Neural cell (in vitro differentiated cells): ENCODE results near the gene POT1. TPM values are rescaled to one million over a fixed set of nuclear protein-coding genes. Genes with fewer than 3 reads are reported as not detected.

Source experiments
- H2AFZ ChIP-seq: fragments of 200-600, 300-800 bp; sonication (generic), shearing (Covaris generic); 2 replicates; pipeline ENCODE4 v1.6.0; 2014; ENCODE audit warnings: low read depth, mild to moderate bottlenecking, antibody characterized with exemption, low read length, moderate library complexity
- H3F3A ChIP-seq: fragments of 200-600 bp; shearing (Covaris generic); 2 replicates; pipeline ENCODE4 v1.6.1; 2016; ENCODE audit warnings: mild to moderate bottlenecking, moderate library complexity, mixed read lengths, antibody characterized with exemption, low read length; ENCODE audit not compliant: insufficient read depth, poor library complexity, severe bottlenecking
- H3K27ac ChIP-seq: fragments of 200-600, 300-800 bp; sonication (generic), shearing (Covaris generic); 2 replicates; pipeline ENCODE4 v1.5.1; 2014; ENCODE audit warnings: mild to moderate bottlenecking, low read length, moderate library complexity
- H3K27me3 ChIP-seq: fragments of 300-800, 200-600 bp; sonication (generic), shearing (Covaris generic); 2 replicates; pipeline ENCODE4 v1.6.0; 2014; ENCODE audit warnings: mild to moderate bottlenecking, low read depth, low read length, moderate library complexity; ENCODE audit not compliant: insufficient read depth
- H3K36me3 ChIP-seq: fragments of 300-800, 200-600 bp; sonication (generic), shearing (Covaris generic); 2 replicates; pipeline ENCODE4 v1.5.1; 2014; ENCODE audit warnings: mild to moderate bottlenecking, antibody characterized with exemption, low read length, moderate library complexity; ENCODE audit not compliant: insufficient read depth
- H3K4me2 ChIP-seq: fragments of 300-800, 200-600 bp; sonication (generic), shearing (Covaris generic); 2 replicates; pipeline ENCODE4 v1.6.0; 2014; ENCODE audit warnings: mild to moderate bottlenecking, low read length
- H3K4me3 ChIP-seq: fragments of 300-800, 200-600 bp; sonication (generic), shearing (Covaris generic); 2 replicates; pipeline ENCODE4 v1.5.1; 2014; ENCODE audit warnings: mild to moderate bottlenecking, low read length, moderate library complexity
- H3K79me2 ChIP-seq: fragments of 200-600 bp; shearing (Covaris generic); replicated peaks from 2 replicates; pipeline ENCODE4 v1.6.0; 2014; ENCODE audit warnings: mild to moderate bottlenecking, low read length, moderate library complexity; ENCODE audit not compliant: insufficient read depth
- H3K9ac ChIP-seq: fragments of 300-800, 200-600 bp; sonication (generic), shearing (Covaris generic); 2 replicates; pipeline ENCODE4 v1.6.1; 2016; ENCODE audit warnings: mild to moderate bottlenecking, low read length, mixed read lengths
- H3K9me2 ChIP-seq: fragments of 200-600 bp; shearing (Covaris generic); 2 replicates; pipeline ENCODE4 v1.6.1; 2016; ENCODE audit warnings: mild to moderate bottlenecking, low read length, mixed read lengths; ENCODE audit not compliant: insufficient read depth
- H3K9me3 ChIP-seq: fragments of 200-600, 300-800 bp; sonication (generic), shearing (Covaris generic); 2 replicates; pipeline ENCODE4 v1.6.1; 2016; ENCODE audit warnings: mild to moderate bottlenecking, mixed run types, low read length, moderate library complexity, mixed read lengths
- H4K20me1 ChIP-seq: fragments of 200-600 bp; shearing (Covaris generic); 2 replicates; pipeline ENCODE4 v1.6.1; 2016; ENCODE audit warnings: mild to moderate bottlenecking, mixed run types; ENCODE audit not compliant: insufficient read depth
- EP300 ChIP-seq: fragments of 450-650 bp; conservative IDR thresholded peaks from 2 replicates; pipeline ENCODE4 v1.6.1; 2014; ENCODE audit warnings: antibody characterized with exemption, mild to moderate bottlenecking, moderate library complexity; ENCODE audit not compliant: poor library complexity, severe bottlenecking
- EZH2 ChIP-seq: fragments of 200-600, 300-800 bp; shearing (Covaris generic), sonication (generic); IDR thresholded peaks from 2 replicates; pipeline ENCODE4 v1.6.1; 2014; ENCODE audit warnings: antibody characterized with exemption, low read length, borderline replicate concordance, mild to moderate bottlenecking; ENCODE audit not compliant: insufficient read depth, poor library complexity, severe bottlenecking
- MXI1 ChIP-seq: fragments of 450-650 bp; conservative IDR thresholded peaks from 2 replicates; pipeline ENCODE4 v1.6.1; 2014; ENCODE audit warnings: antibody characterized with exemption, mild to moderate bottlenecking; ENCODE audit not compliant: poor library complexity, severe bottlenecking
- POLR2AphosphoS5 ChIP-seq: IDR thresholded peaks from 2 replicates; pipeline ENCODE4 v1.6.1; 2012
- RAD21 ChIP-seq: fragments of 450-650 bp; conservative IDR thresholded peaks from 2 replicates; pipeline ENCODE4 v1.6.1; 2014; ENCODE audit warnings: antibody characterized with exemption, mild to moderate bottlenecking, moderate library complexity
- SMC3 ChIP-seq: fragments of 450-650 bp; conservative IDR thresholded peaks from 2 replicates; pipeline ENCODE4 v1.6.1; 2014; ENCODE audit warnings: antibody characterized with exemption, mild to moderate bottlenecking, moderate library complexity; ENCODE audit not compliant: poor library complexity
- TAF1 ChIP-seq: IDR thresholded peaks from 2 replicates; pipeline ENCODE4 v1.6.1; 2012; ENCODE audit warnings: low read depth
- polyA plus RNA-seq: library from polyadenylated mRNA; depleted of rRNA; stranded (reverse); fragments of >200 nt; gene quantifications from 2 replicates; pipeline ENCODE4 v1.2.3, GENCODE V29; 2014
- TF ChIP-seq, protein P1 (sequence below): fragments of 450-650 bp; IDR thresholded peaks from 2 replicates; pipeline ENCODE4 v1.5.1; 2014; ENCODE audit warnings: antibody characterized with exemption, mild to moderate bottlenecking, moderate library complexity; ENCODE audit not compliant: poor library complexity, severe bottlenecking
- TF ChIP-seq, protein P2 (sequence below): IDR thresholded peaks from 2 replicates; pipeline ENCODE4 v1.6.1; 2012; ENCODE audit warnings: borderline replicate concordance

POT1 gene
- polyA plus RNA-seq, 1 donor from 2014 or later = 19.3 TPM

DNA sequence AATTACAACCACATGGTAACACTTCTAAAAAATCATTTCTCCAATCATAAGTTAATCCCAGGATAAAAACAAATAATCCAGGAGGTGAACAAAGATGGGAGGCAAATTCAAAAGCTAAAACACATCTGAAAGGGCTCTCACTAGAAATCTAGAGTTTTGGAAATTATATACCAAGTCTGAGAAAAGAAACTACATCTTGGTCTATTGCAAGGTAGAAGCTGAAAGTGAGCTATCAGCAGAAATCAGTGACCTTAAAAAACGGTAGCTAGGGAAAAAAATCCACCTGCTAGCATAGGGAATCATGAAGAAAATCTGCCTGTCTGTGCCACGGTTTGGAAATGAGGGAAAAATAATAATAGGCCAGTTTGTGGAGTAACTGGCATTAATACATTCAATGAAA, 50.5 kb downstream of the POT1 start:
- no peaks in the 10 kb centered on the region for H3K36me3 ChIP-seq
- TF ChIP-seq, protein P1, sequence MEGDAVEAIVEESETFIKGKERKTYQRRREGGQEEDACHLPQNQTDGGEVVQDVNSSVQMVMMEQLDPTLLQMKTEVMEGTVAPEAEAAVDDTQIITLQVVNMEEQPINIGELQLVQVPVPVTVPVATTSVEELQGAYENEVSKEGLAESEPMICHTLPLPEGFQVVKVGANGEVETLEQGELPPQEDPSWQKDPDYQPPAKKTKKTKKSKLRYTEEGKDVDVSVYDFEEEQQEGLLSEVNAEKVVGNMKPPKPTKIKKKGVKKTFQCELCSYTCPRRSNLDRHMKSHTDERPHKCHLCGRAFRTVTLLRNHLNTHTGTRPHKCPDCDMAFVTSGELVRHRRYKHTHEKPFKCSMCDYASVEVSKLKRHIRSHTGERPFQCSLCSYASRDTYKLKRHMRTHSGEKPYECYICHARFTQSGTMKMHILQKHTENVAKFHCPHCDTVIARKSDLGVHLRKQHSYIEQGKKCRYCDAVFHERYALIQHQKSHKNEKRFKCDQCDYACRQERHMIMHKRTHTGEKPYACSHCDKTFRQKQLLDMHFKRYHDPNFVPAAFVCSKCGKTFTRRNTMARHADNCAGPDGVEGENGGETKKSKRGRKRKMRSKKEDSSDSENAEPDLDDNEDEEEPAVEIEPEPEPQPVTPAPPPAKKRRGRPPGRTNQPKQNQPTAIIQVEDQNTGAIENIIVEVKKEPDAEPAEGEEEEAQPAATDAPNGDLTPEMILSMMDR = no peak
- no peak for TF ChIP-seq EP300
- no peak for TF ChIP-seq TAF1
- TF ChIP-seq SMC3 = no peak
- TF ChIP-seq, protein P2, sequence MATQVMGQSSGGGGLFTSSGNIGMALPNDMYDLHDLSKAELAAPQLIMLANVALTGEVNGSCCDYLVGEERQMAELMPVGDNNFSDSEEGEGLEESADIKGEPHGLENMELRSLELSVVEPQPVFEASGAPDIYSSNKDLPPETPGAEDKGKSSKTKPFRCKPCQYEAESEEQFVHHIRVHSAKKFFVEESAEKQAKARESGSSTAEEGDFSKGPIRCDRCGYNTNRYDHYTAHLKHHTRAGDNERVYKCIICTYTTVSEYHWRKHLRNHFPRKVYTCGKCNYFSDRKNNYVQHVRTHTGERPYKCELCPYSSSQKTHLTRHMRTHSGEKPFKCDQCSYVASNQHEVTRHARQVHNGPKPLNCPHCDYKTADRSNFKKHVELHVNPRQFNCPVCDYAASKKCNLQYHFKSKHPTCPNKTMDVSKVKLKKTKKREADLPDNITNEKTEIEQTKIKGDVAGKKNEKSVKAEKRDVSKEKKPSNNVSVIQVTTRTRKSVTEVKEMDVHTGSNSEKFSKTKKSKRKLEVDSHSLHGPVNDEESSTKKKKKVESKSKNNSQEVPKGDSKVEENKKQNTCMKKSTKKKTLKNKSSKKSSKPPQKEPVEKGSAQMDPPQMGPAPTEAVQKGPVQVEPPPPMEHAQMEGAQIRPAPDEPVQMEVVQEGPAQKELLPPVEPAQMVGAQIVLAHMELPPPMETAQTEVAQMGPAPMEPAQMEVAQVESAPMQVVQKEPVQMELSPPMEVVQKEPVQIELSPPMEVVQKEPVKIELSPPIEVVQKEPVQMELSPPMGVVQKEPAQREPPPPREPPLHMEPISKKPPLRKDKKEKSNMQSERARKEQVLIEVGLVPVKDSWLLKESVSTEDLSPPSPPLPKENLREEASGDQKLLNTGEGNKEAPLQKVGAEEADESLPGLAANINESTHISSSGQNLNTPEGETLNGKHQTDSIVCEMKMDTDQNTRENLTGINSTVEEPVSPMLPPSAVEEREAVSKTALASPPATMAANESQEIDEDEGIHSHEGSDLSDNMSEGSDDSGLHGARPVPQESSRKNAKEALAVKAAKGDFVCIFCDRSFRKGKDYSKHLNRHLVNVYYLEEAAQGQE = no peak
- no peak for TF ChIP-seq POLR2AphosphoS5
- TF ChIP-seq RAD21 = no peak
- TF ChIP-seq MXI1 = no peak
- TF ChIP-seq EZH2 = no peak
- no peak overlapping the region for H3K27ac ChIP-seq
- H3K27me3 ChIP-seq = no peaks in the 10 kb centered on the region
- H3K4me3 ChIP-seq = no peak overlapping the region
- H2AFZ ChIP-seq = no peak overlapping the region
- no peaks in the 10 kb centered on the region for H3K9me2 ChIP-seq
- H3K4me2 ChIP-seq = no peak overlapping the region
- H3K9me3 ChIP-seq = no peaks in the 10 kb centered on the region
- H4K20me1 ChIP-seq = no peaks in the 10 kb centered on the region
- no peaks in the 10 kb centered on the region for H3F3A ChIP-seq
- no peak overlapping the region for H3K9ac ChIP-seq
- no peaks in the 10 kb centered on the region for H3K79me2 ChIP-seq

DNA sequence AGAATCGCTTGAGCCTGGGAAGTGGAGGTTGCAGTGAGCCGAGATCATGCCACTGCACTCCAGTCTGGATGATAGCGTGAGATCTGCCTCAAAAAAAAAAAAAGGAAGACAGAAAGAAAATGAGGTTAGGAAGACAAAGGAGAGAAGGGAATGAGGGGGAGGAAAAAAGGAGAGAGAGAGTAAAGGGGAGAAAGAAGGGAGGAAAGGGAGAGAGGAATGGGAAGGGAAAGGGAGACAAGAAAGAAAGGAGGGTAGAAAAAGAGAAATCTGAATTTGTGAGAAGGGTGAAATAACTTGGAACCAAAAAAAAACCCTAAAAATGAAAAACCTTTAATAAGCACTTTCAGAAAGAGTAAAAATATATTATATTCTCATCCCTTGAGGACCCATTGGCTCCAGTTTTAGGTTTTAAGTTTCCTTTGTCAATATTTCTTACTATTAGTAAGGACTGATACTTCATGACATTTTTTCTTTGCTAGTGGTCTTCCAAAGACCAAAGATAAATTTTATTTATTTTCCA, 54.9 kb downstream of the POT1 start:
- Histone ChIP-seq H2AFZ (no peak overlapping the region), H3K27ac (no peak overlapping the region), H4K20me1 (no peaks in the 10 kb centered on the region), H3K9ac (no peak overlapping the region), H3K9me3 (no peaks in the 10 kb centered on the region), H3F3A (no peaks in the 10 kb centered on the region), H3K27me3 (no peaks in the 10 kb centered on the region), H3K4me3 (no peak overlapping the region), H3K4me2 (no peak overlapping the region), H3K79me2 (no peaks in the 10 kb centered on the region), H3K36me3 (no peaks in the 10 kb centered on the region), H3K9me2 (no peaks in the 10 kb centered on the region)
- TF ChIP-seq MXI1 (no peak), RAD21 (no peak), POLR2AphosphoS5 (no peak), EP300 (no peak), TAF1 (no peak), SMC3 (no peak)
- TF ChIP-seq, protein P2 = no peak
- TF ChIP-seq, protein P1 = no peak
